Measurements from ENCODE around the gene TAC3. TPM values are rescaled to one million over a fixed set of nuclear protein-coding genes. Genes with fewer than 3 reads are reported as not detected.
A peak's percentile ranks its signal among the peaks of the same experiment; 100 is the strongest.

The TAC3 gene
- total and polyA plus RNA-seq, 7 experiments from 2014 or later = 0.49 to 1.1 (median 0.74) TPM; not detected in 3

DNA sequence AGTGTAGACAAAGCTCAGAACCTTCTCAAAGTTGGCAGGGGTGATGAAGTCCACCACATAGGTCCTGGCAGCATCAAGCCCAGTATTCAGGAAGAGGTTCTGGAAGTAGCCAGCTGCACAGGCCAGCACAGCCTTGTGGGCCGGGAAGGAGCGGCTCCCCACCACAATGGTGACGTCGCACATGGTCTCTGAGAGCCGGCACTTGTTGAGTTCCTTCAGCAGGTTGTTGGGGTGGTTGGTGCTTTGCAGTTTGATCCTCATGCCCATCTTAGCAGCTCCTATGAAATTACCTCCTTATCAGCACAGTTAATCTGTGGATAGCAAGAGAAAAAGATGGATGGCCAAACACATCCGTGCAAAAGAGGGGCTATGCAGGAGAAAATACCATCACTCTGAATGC is 11.7 kb downstream of the TAC3 start:
- DNase-seq (no peak), ATAC-seq (no peak)
- Mint-ChIP-seq H3K36me3 (peaks cover 8 to 37% (median 18%) of the 10 kb centered on the region in 5 donors), H3K9me3 (no peaks in the 10 kb centered on the region), H3K4me3 (peak overlapping the region in 9 of 10 donors; percentile 47 to 94 (median 91)), H3K27me3 (no peaks in the 10 kb centered on the region), H3K27ac (peak overlapping the region in 3 of 9 donors; percentile 55 to 94 (median 87)), H3K4me1 (peaks cover 41 to 87% (median 78%) of the 10 kb centered on the region in 7 donors)
- H3K27me3 ChIP-seq (ENCODE audit: control insufficient read depth in 2 of 2, insufficient read depth in 2 of 2, low read length in 2 of 2) = no peaks in the 10 kb centered on the region
- H3K9me3 ChIP-seq (ENCODE audit: control insufficient read depth in 2 of 3, low read length in 3 of 3) = no peaks in the 10 kb centered on the region
- ChIA-PET CTCF (interaction anchor here (0.7 to 11.4 kb wide), 16 partner anchors 9 to 250 kb away, joined by 3 to 241 read pairs (median 5); partner anchors contain the start of genes STAT6 and TAC3), POLR2A (interaction anchor here (0.8 to 5.7 kb wide), 7 partner anchors 11 to 249 kb away, joined by 3 to 39 read pairs (median 3); partner anchors contain the start of genes NEMP1, STAT6 and TAC3)
- H3K27ac ChIP-seq (ENCODE audit: low read depth, low read length) = no peak overlapping the region
- peaks cover 16 to 40% of the 10 kb centered on the region in 2 donors for H3K4me1 ChIP-seq (ENCODE audit: control insufficient read depth in 2 of 2, insufficient read depth in 2 of 2, low read length in 2 of 2)
- no peak overlapping the region for H3K4me3 ChIP-seq (ENCODE audit: low read length)
- intact Hi-C loops (cut with micrococcal nuclease) = loop anchor here (5.0 kb wide), 5 partner anchors 123 to 887 kb away; partner anchors contain the start of genes LRP1 (in 1 of the 2), PTGES3 (in 1 of the 2), RPL41 (in 1 of the 2) and ZC3H10 (in 1 of the 2)
- H3K36me3 ChIP-seq (ENCODE audit: control insufficient read depth in 2 of 3, insufficient read depth in 3 of 3, low read length in 3 of 3) = peaks cover 0 to 42% (median 0%) of the 10 kb centered on the region in 3 experiments

DNA sequence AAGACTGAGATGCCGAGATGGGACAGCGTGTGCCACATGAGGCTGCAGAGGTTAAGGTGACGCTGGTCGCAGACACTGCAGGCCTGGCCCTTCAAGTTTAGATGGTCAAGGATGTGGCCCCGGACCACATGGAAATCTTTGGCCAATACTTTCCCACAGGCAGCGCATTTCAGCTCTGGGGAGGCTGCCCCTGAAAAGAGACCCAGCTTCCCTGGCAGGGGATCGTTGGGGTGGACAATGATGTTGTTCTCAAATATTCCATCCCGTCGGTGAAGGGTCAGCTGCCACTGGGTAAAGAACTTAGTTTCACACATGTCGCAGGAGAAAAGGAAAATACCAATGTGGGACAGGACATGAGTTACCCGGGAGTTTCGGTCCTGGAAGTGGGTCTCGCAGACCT is 12.9 kb downstream of the TAC3 start:
- H3K4me3 Mint-ChIP-seq = peak overlapping the region in 1 of 10 donors; percentile 85
- peaks cover 47 to 93% (median 84%) of the 10 kb centered on the region in 7 donors for H3K4me1 Mint-ChIP-seq
- H3K36me3 ChIP-seq (ENCODE audit: control insufficient read depth in 2 of 3, insufficient read depth in 3 of 3, low read length in 3 of 3) = peaks cover 0 to 45% (median 0%) of the 10 kb centered on the region in 3 experiments
- peaks cover 9 to 38% (median 19%) of the 10 kb centered on the region in 5 donors for H3K36me3 Mint-ChIP-seq
- no peak for ATAC-seq
- H3K4me3 ChIP-seq (ENCODE audit: low read length) = no peak overlapping the region
- H3K27me3 ChIP-seq (ENCODE audit: control insufficient read depth in 2 of 2, insufficient read depth in 2 of 2, low read length in 2 of 2) = no peaks in the 10 kb centered on the region
- ChIA-PET CTCF (interaction anchor here (0.5 to 11.4 kb wide), 11 partner anchors 12 to 249 kb away, joined by 3 to 241 read pairs (median 5); partner anchors contain the start of gene TAC3), POLR2A (interaction anchor here (1.6 kb wide), 1 partner anchor 108 kb away, joined by 4 read pairs; the partner anchor contains the start of gene STAT6)
- no peaks in the 10 kb centered on the region for H3K9me3 Mint-ChIP-seq
- intact Hi-C loops (cut with micrococcal nuclease) = no loop called here
- H3K27ac ChIP-seq (ENCODE audit: low read depth, low read length) = no peak overlapping the region
- no peak for DNase-seq
- H3K9me3 ChIP-seq (ENCODE audit: control insufficient read depth in 2 of 3, low read length in 3 of 3) = no peaks in the 10 kb centered on the region
- peaks cover 16 to 43% of the 10 kb centered on the region in 2 donors for H3K4me1 ChIP-seq (ENCODE audit: control insufficient read depth in 2 of 2, insufficient read depth in 2 of 2, low read length in 2 of 2)
- H3K27ac Mint-ChIP-seq = peak overlapping the region in 2 of 9 donors; percentile 23 to 80
- H3K27me3 Mint-ChIP-seq = no peaks in the 10 kb centered on the region

DNA sequence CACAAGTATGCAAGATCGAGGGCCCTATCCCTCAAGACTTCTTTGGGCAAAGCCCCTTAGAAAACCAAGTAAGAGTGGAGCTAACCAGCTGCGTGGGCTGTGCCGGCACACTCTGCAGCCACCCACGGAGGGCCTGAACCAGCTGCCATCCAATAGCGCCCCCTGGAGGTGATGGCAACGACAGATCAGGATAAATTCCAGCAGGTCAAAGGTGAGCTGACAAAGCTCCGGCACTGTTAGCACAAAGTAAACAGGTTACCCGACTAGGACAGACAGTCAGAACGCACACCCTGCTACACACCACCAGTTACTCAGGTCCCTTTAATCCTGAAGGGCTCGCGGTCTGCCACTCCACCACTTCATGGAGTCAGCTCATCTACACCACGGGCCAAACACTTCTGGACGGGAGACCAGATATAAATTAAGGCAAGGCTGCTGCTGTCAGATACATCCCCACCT is 14.9 kb downstream of the TAC3 start:
- Histone ChIP-seq H3K27me3 (ENCODE audit: control insufficient read depth in 2 of 2, insufficient read depth in 2 of 2, low read length in 2 of 2) (no peaks in the 10 kb centered on the region), H3K27ac (ENCODE audit: low read depth, low read length) (no peak overlapping the region), H3K9me3 (ENCODE audit: control insufficient read depth in 2 of 3, low read length in 3 of 3) (no peaks in the 10 kb centered on the region), H3K4me1 (ENCODE audit: control insufficient read depth in 2 of 2, insufficient read depth in 2 of 2, low read length in 2 of 2) (peaks cover 10 to 25% of the 10 kb centered on the region in 2 donors), H3K36me3 (ENCODE audit: control insufficient read depth in 2 of 3, insufficient read depth in 3 of 3, low read length in 3 of 3) (peaks cover 0 to 62% (median 0%) of the 10 kb centered on the region in 3 experiments), H3K4me3 (ENCODE audit: low read length) (no peak overlapping the region)
- DNase-seq (peak in 8 of 9 donors; percentile 59 to 80 (median 71)), ATAC-seq (peak; percentile 60)
- Mint-ChIP-seq H3K36me3 (peaks cover 12 to 38% (median 25%) of the 10 kb centered on the region in 5 donors), H3K4me1 (peaks cover 34 to 78% (median 69%) of the 10 kb centered on the region in 7 donors), H3K4me3 (peak overlapping the region in 6 of 10 donors; percentile 28 to 51 (median 36)), H3K27me3 (no peaks in the 10 kb centered on the region), H3K27ac (peak overlapping the region in 2 of 9 donors; percentile 28 to 82), H3K9me3 (no peaks in the 10 kb centered on the region)
- intact Hi-C loops (cut with micrococcal nuclease) = loop anchor here (1.0 kb wide), 1 partner anchor 244 kb away; no protein-coding TSS in a partner anchor
- ChIA-PET POLR2A (no interaction called here), CTCF (interaction anchor here (0.6 to 3.2 kb wide), 12 partner anchors 10 to 312 kb away, joined by 3 to 12 read pairs (median 4); partner anchors contain the start of genes LRP1 and STAT6)

DNA sequence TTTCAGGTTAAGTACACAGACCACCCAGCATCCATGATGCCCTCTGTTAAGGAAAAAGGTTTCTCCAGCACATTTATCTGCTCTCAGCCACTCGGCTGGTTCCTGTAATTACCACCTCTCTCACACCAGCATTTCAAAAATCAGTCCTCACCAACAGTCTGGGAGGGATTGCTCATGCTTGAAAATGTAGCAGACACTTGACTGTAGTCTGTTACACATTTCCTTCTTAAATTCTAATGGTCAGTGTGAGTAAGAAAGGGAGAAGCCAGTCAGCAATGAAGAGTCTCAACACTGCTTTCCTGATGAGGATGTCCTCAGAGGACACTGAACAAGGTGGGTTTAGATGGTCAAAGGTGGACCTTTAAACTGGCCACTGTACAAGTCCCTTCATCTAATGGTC is 15.9 kb downstream of the TAC3 start:
- Mint-ChIP-seq H3K27ac (peak overlapping the region in 2 of 9 donors; percentile 13 to 31), H3K27me3 (no peaks in the 10 kb centered on the region), H3K9me3 (no peaks in the 10 kb centered on the region), H3K4me1 (peaks cover 30 to 74% (median 63%) of the 10 kb centered on the region in 7 donors), H3K36me3 (peaks cover 12 to 49% (median 25%) of the 10 kb centered on the region in 5 donors), H3K4me3 (peak overlapping the region in 1 of 10 donors; percentile 20)
- Histone ChIP-seq H3K27me3 (ENCODE audit: control insufficient read depth in 2 of 2, insufficient read depth in 2 of 2, low read length in 2 of 2) (no peaks in the 10 kb centered on the region), H3K4me1 (ENCODE audit: control insufficient read depth in 2 of 2, insufficient read depth in 2 of 2, low read length in 2 of 2) (peaks cover 6 to 24% of the 10 kb centered on the region in 2 donors), H3K36me3 (ENCODE audit: control insufficient read depth in 2 of 3, insufficient read depth in 3 of 3, low read length in 3 of 3) (peaks cover 0 to 62% (median 0%) of the 10 kb centered on the region in 3 experiments), H3K4me3 (ENCODE audit: low read length) (no peak overlapping the region), H3K9me3 (ENCODE audit: control insufficient read depth in 2 of 3, low read length in 3 of 3) (no peaks in the 10 kb centered on the region), H3K27ac (ENCODE audit: low read depth, low read length) (no peak overlapping the region)
- intact Hi-C loops (cut with micrococcal nuclease) = no loop called here
- ChIA-PET POLR2A (interaction anchor here (0.6 kb wide), 1 partner anchor 112 kb away, joined by 3 read pairs; no protein-coding TSS in a partner anchor), CTCF (interaction anchor here (1.6 to 3.2 kb wide), 3 partner anchors 111 to 260 kb away, joined by 3 to 12 read pairs (median 6); partner anchors contain the start of gene STAT6)
- DNase-seq = no peak
- ATAC-seq = no peak

DNA sequence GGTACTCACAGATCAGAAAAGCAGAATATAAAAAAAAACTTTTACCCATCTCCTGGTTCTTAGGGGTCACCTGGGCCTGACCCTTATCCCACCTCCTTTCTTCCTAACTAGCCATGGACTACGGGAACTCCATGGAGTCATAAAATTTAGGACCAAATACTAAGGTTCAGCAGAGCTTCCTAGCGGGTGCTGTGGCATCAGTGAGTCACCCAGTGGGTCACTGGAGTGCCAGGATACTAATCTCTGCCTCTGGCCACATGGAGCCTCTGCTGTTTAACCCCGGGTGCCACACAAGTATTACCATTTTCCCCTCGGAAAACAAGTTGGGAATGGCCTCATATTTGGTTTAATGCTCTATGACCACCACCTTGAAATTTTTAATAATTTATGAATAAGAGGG is 16.9 kb downstream of the TAC3 start:
- DNase-seq (no peak), ATAC-seq (no peak)
- Histone ChIP-seq H3K4me1 (ENCODE audit: control insufficient read depth in 2 of 2, insufficient read depth in 2 of 2, low read length in 2 of 2) (peaks cover 4 to 17% of the 10 kb centered on the region in 2 donors), H3K4me3 (ENCODE audit: low read length) (no peak overlapping the region), H3K9me3 (ENCODE audit: control insufficient read depth in 2 of 3, low read length in 3 of 3) (no peaks in the 10 kb centered on the region), H3K27me3 (ENCODE audit: control insufficient read depth in 2 of 2, insufficient read depth in 2 of 2, low read length in 2 of 2) (no peaks in the 10 kb centered on the region), H3K27ac (ENCODE audit: low read depth, low read length) (no peak overlapping the region), H3K36me3 (ENCODE audit: control insufficient read depth in 2 of 3, insufficient read depth in 3 of 3, low read length in 3 of 3) (peaks cover 0 to 58% (median 0%) of the 10 kb centered on the region in 3 experiments)
- Mint-ChIP-seq H3K4me3 (peak overlapping the region in 2 of 10 donors; percentile 32 to 44), H3K4me1 (peaks cover 25 to 65% (median 54%) of the 10 kb centered on the region in 7 donors), H3K27ac (peak overlapping the region in 6 of 9 donors; percentile 17 to 91 (median 60)), H3K27me3 (no peaks in the 10 kb centered on the region), H3K36me3 (peaks cover 12 to 49% (median 25%) of the 10 kb centered on the region in 5 donors), H3K9me3 (no peaks in the 10 kb centered on the region)
- intact Hi-C loops (cut with micrococcal nuclease) = no loop called here
- CTCF ChIA-PET = interaction anchor here (0.7 to 1.1 kb wide), 2 partner anchors 12 to 61 kb away, joined by 3 read pairs; no protein-coding TSS in a partner anchor
- POLR2A ChIA-PET = interaction anchor here (1.5 kb wide), 1 partner anchor 274 kb away, joined by 7 read pairs; the partner anchor contains the start of gene NACA

DNA sequence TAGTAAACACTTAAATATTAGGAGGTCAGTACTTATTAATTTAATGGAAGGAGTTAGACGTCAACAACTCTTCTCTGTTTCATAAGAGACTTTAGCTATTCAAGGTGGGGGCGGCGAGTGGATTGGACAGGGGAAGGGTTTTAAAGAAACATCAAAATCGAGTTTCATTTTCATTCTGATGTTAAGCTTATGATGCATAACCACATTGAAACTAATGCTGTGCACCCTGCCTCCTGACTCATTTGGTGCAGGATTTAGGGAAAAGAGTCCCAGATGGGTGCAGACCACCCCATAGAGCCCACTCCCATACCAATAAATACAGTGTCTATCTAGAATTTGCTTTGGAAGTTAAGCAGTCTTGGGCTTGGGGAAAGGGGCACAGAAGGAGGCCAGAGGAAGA is 17.3 kb downstream of the TAC3 start:
- DNase-seq = peak in 1 of 9 donors; percentile 36
- POLR2A ChIA-PET = interaction anchor here (1.5 kb wide), 1 partner anchor 273 kb away, joined by 7 read pairs; the partner anchor contains the start of gene NACA
- H3K4me1 Mint-ChIP-seq = peaks cover 24 to 60% (median 49%) of the 10 kb centered on the region in 7 donors
- peaks cover 8 to 44% (median 20%) of the 10 kb centered on the region in 5 donors for H3K36me3 Mint-ChIP-seq
- peak overlapping the region in 4 of 10 donors; percentile 32 to 80 (median 46) for H3K4me3 Mint-ChIP-seq
- Histone ChIP-seq H3K4me1 (ENCODE audit: control insufficient read depth in 2 of 2, insufficient read depth in 2 of 2, low read length in 2 of 2) (peaks cover 4 to 17% of the 10 kb centered on the region in 2 donors), H3K9me3 (ENCODE audit: control insufficient read depth in 2 of 3, low read length in 3 of 3) (no peaks in the 10 kb centered on the region), H3K27ac (ENCODE audit: low read depth, low read length) (no peak overlapping the region), H3K36me3 (ENCODE audit: control insufficient read depth in 2 of 3, insufficient read depth in 3 of 3, low read length in 3 of 3) (peaks cover 0 to 53% (median 0%) of the 10 kb centered on the region in 3 experiments), H3K4me3 (ENCODE audit: low read length) (no peak overlapping the region), H3K27me3 (ENCODE audit: control insufficient read depth in 2 of 2, insufficient read depth in 2 of 2, low read length in 2 of 2) (no peaks in the 10 kb centered on the region)
- ATAC-seq = no peak
- no peaks in the 10 kb centered on the region for H3K27me3 Mint-ChIP-seq
- CTCF ChIA-PET = interaction anchor here (0.6 to 1.1 kb wide), 4 partner anchors 12 to 242 kb away, joined by 3 to 4 read pairs (median 3); no protein-coding TSS in a partner anchor
- H3K27ac Mint-ChIP-seq = peak overlapping the region in 8 of 9 donors; percentile 3 to 91 (median 43)
- intact Hi-C loops (cut with micrococcal nuclease) = no loop called here
- no peaks in the 10 kb centered on the region for H3K9me3 Mint-ChIP-seq
